ENCODE measurements around the gene GOLGA6B.
"Not testable (repeated sequence)": the region's sequence is repeated elsewhere in the genome, so short reads cannot be mapped to it uniquely, and the experiment has no call there.

Gene GOLGA6B

GRCh38 chr15:72665706-72666105, 11.2 kb downstream of the GOLGA6B start:
- DNase-seq (ENCODE audit: low read depth in 2 of 2), result not testable (repeated sequence)

GRCh38 chr15:72669803-72670202, 15.3 kb downstream of the GOLGA6B start:
- not testable (repeated sequence) for DNase-seq (ENCODE audit: low read depth in 2 of 2)

DNA sequence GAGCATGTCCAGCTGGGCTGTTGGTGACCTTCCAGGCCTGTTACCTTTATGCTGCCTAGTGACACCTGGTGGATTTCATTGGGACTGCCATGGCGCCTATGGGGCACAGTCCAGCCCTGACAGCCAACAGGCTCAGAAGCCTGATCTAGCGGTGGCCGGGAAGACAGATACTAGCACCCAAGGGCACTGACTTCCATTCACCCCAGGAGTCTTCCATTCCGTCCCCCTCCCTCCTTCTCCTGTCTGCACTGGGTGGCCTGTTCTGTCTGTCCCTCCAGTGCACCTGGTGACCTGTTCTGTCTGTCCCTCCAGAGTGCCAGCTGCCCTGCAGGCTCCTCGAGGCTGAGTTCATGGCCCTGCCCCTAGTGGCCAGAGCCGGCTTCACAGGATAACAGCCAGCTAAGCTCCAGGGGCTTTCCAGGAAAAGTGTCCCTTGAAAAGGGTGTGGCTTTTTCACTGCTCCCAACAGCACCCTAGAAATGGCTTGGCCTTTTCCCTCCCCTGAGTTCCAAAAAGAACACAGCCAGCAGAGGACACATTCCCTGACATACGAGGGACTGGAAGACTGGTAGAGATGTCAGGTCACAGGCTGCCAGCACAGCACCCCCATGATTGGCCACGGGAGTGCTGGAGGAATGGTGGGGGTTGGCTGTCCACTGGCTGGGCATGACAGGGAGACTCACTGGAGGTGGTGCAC, 16.3 kb downstream of the GOLGA6B start:
- peak; percentile 23 to 49 for DNase-seq (ENCODE audit: low read depth in 2 of 2)

DNA sequence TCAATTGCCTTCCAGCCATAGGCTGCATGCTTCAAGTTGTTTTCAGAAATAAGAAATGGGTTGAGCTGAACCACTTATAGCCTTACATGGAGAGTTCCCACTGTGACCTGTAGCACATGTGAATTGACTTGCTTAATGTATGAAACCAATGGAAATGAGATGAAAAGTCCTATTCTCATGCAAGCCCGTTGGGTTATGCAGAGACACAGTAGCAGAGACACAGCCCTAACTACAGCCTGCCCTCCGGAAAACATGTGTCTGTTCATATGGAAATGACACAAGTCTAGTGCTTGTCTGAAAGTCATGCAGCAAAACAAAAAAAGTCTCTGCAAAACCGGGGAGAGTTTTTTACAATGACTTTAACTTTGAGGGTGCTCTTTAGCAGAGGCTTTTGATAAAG, 17.0 kb downstream of the GOLGA6B start:
- DNase-seq (ENCODE audit: low read depth in 2 of 2), result no peak

- no peak for DNase-seq (ENCODE audit: low read depth in 2 of 2)
Observed at GRCh38 chr15:72676838-72677237, 22.3 kb downstream of the GOLGA6B start.

DNA sequence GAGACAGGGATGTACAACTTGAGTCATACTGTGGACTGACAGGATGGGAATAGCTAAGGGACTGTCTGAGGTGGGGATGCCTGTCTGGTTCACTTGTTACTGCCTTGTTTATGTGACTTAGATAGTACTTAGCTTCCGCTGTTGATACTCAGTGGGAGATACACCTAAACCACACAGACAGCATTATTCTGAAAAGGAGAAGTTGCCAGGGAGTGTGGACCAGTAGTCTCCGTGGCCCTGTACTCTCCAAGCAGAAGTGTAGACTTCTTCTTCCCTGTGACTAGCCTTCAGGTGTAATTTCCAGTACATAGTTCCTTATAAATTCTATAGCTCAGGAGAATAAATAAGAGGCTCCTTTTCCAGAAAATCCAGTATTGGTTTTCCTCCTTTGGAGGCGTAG, 26.4 kb downstream of the GOLGA6B start:
- no peak for DNase-seq (ENCODE audit: low read depth in 2 of 2)

DNA sequence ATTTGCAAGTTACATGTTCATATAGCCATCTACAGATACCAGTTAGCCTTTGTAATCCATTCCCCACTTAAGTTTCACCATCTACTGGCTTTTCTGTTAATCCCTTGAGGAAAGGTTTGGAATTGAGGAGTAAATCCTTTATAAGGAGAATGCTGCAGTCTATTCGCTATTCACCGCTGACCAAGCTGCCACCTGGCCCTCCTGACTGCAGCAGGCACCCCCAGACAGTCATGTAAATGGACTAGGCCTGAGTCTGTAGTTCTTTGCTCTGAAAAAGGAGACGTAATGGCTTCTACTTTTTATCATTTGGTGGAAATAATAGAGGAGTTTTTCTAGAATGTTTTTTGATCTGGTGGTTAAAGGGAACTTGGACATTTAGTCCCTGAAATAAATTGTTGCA, 28.3 kb downstream of the GOLGA6B start:
- DNase-seq (ENCODE audit: low read depth in 2 of 2), result no peak

DNA sequence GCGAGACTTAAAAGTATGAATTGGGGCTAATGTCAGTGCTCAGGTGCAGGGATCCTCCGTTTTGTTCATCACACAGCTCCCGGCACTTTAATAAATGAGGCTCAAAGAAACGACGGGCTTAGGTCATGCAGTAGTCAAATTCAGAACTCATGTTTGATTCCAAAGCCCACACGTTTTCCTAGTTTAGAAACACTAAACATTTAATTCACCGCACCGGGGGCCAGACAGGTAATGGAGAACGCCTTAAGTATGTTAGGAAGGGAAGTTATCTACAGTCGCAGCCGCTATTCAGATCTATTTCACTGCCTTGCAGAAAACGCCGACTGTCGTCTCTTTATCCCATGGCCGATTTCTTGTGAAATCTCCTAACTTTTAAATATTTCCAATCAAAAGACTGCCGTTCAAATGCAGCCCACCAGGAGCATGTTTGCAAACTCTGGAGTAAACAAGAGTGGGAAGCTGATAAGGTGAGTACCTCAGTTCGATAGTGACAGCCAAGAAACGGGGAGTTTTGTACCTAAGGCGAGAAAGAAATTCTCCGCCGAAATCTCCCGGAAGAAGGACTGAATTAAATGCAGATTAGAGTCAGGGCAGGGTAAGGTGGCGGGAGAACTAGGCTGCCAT, 30.9 kb downstream of the GOLGA6B start:
- DNase-seq (ENCODE audit: low read depth in 2 of 2), result no peak

DNA sequence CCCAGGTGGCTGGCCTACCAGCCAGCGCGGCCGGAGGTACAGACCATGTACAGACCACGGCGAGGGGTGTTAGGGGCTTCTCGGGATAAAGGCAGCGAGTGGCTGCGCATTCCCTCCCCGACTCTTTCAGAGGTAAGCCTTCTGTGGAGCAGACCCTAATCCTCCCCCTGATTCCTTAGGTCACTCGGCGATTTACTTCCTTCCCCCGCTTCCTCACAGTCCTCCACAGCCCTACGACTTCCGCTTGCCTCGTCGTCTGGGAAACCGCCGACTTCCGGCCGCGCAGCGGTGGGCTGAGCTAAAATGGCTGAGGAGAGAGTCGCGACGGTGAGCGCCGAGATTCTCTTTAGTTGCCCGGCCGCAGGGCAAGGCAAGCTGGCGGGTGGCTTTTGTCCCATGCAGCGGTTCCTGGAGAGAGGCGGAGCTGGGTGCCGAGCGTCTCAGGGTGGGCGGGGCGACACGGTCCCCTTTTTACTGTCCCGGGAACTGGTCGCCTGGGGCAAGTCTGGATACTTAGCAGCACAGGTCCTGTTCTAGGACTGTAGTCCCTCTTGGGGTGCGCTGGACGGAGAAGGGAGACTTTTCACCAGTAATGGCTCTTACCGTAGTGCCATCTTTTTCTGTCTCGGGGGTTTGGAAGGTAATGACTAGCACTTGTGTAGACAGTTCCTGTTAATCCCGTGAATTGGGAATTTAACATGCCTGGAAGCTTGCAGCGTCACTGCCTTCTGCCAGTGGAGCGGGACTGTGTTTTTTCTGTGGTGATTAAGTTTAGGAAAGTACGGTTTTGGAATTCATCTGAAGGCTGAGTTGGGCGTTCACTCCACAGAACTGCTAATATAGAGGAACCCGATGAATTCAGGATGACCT, 31.7 kb downstream of the GOLGA6B start, which contains the start of the genes BBS4 and HIGD2B:
BBS4 (plus strand) TSS at position 283 of the 870 bp plus-strand sequence; CDS start at position 304, 21 bp downstream.
HIGD2B (minus strand) TSS at position 258 of the 870 bp plus-strand sequence. CDS start 9,808 bp downstream, outside the sequence.
- DNase-seq (ENCODE audit: low read depth in 2 of 2), result peak; percentile 54 to 59

GRCh38 chr15:72688697-72689096, 34.2 kb downstream of the GOLGA6B start:
- DNase-seq (ENCODE audit: low read depth in 2 of 2), result no peak

GRCh38 chr15:72690938-72691337, 36.4 kb downstream of the GOLGA6B start:
- DNase-seq (ENCODE audit: low read depth in 2 of 2), result no peak

DNA sequence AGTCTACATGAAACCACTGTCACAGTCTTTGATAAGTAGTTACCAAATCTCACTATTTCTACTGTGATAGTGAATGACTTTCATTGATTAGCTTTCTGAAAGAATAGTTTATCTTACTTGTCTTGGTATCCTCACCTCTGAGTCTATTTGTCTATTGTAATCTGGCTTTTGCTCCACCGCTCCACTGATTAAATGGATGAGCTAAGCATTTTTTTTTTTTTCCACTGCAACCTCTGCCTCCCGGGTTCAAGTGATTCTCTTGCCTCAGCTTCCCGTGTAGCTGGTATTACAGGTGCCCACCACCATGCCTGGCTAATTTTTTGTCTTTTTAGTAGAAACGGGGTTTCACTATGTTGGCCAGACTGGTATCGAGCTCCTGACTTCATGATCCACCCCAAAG, 44.4 kb downstream of the GOLGA6B start:
- DNase-seq (ENCODE audit: low read depth in 2 of 2), result no peak

DNA sequence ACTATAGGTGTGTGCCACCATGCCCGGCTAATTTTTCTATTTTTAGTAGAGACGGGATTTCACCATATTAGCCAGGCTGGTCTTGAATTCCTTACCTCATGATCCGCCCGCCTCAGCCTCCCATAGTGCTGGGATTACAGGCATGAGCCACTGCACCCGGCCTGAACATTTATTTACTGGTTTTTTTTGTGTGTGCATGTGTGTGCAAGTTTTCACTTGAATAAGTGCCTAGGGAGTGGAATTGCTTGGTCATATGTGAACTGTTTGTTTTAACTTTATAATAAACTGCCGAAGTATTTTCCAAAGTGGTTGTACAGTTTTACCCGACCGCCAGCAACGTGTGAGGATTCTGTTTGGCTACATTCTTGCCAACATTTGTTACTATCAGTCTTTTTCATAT, 45.6 kb downstream of the GOLGA6B start:
- DNase-seq (ENCODE audit: low read depth in 2 of 2), result no peak

- DNase-seq (ENCODE audit: low read depth in 2 of 2), result no peak
Observed at GRCh38 chr15:72706266-72706665, 51.8 kb downstream of the GOLGA6B start.

- not testable (repeated sequence) for DNase-seq (ENCODE audit: low read depth in 2 of 2)
Observed at GRCh38 chr15:72708551-72709303, 54.2 kb downstream of the GOLGA6B start.
